KOPT-K1 (cell line): Measurements from ENCODE around the gene EEFSEC.

ENCODE experiments used
- H3K27ac ChIP-seq: fragments of 200-600 bp; sonication (generic); 2 replicates; pipeline ENCODE4 v1.5.1; 2016; ENCODE audit warnings: antibody characterized with exemption, mild to moderate bottlenecking, low read depth, low read length; ENCODE audit not compliant: poor library complexity, severe bottlenecking
- H3K36me3 ChIP-seq: fragments of 200-600 bp; sonication (generic); 2 replicates; pipeline ENCODE4 v1.5.1; 2017; ENCODE audit warnings: antibody characterized with exemption, mild to moderate bottlenecking, low read length, moderate library complexity; ENCODE audit not compliant: insufficient read depth
- H3K9me3 ChIP-seq: fragments of 200-600 bp; sonication (generic); 2 replicates; pipeline ENCODE4 v1.5.1; 2017; ENCODE audit warnings: antibody characterized with exemption, low read length, mild to moderate bottlenecking; ENCODE audit not compliant: insufficient read depth, poor library complexity, severe bottlenecking

Gene EEFSEC

DNA sequence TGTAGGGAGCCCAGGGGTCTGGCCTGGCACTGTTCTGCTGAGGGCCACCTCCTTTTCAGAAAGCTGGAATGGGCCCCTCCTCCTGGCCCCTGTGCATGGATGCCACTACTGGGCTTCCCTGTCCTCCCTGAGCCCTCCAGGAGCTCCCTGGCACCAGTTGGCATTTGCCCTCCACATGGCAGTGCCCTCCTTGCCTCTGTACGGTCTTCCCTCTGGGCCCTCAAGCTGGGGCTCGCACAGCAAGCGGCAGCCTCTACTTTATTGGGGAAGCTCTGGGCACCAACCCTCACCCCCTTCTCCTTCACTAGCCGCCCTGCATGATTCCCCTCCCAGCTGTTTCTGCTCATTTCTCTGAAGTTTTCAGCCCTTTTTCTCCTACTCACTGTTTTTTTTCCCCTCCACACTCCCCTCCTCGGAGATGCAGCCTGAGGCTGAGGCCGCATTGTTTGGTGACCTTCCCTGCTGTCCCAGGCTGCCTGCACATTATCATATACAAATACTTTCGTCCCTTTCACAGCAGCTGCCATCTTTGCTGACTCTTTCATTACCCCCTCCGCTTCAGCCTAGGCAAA lies 127.3 kb downstream of the EEFSEC start:
- H3K9me3 ChIP-seq, result no peaks in the 10 kb centered on the region
- H3K36me3 ChIP-seq, result peaks cover 26% of the 10 kb centered on the region; the same call in 1 of the 2 replicates
- H3K27ac ChIP-seq, result no peak overlapping the region

GRCh38 chr3:128281056-128281455 lies 127.8 kb downstream of the EEFSEC start:
- Histone ChIP-seq H3K36me3 (peaks cover 27% of the 10 kb centered on the region; the same call in 1 of the 2 replicates), H3K9me3 (no peaks in the 10 kb centered on the region), H3K27ac (no peak overlapping the region)

DNA sequence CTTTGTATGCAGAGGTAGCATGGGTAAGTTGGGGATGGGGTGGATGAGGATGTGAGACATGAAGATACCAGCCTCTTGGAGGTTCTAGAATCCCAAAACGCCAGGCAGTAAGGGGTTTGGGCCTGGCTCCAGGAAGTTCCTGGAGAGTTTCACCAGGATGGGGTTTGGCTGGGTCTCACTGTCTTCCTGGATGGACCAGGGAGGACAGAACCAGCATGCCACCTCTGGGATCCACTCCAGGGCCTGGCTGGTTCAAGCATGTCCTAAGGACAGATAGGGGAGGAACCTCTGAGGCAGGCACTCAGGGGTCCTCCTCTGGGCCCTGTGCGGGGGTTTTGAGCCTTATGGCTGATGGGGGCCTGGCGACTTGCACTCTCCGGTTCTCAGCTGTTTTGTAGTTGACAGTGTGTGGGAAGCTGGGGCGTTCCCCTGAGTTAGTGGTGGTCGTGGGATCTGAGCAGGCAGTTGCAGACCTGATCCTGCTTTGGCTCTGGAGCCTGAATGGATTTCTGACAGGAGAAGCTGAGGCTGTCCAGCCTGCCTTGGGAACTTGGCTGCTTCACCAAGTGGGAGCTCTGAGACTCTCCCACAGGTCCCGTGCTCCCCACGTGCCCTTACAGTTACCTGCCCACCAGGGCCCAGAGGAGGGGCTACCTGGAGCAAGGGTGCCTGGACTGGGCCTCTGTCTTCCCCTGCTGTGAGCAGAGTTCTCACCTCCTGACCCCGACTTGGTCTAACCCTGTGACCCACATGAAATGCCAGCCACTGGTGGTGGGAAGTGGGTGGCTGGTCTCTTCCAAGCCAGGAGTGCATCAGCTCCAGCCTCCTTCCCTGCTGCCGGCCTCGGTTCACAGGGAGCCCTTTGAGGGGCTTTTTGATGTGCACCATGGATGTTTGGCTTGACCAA lies 128.4 kb downstream of the EEFSEC start:
- Histone ChIP-seq H3K9me3 (no peaks in the 10 kb centered on the region), H3K27ac (no peak overlapping the region), H3K36me3 (peaks cover 29% of the 10 kb centered on the region; the same call in 1 of the 2 replicates)

- H3K36me3 ChIP-seq, result peaks cover 29% of the 10 kb centered on the region; the same call in 1 of the 2 replicates
- no peaks in the 10 kb centered on the region for H3K9me3 ChIP-seq
- no peak overlapping the region for H3K27ac ChIP-seq
Observed at GRCh38 chr3:128282380-128283196, 129.3 kb downstream of the EEFSEC start.

DNA sequence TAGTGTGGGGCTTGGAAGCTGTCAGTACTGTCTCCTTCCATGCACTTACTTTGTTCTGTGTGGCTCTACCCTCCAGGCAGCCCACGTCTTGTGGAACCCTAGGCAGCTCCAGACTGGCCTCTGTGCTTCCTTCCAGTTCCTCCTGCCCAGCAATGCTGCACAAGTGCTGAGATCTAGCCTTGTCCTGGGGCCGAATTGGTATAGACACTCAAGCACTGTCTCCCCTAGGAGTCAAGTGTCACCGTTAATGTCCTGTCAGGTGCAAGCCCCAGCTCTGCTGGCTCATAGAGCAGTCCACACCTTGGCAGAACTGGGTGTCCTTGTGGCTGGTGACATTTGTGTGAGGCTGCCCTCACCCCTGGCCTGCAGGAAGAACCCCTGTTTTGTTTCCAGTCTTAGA lies 130.1 kb downstream of the EEFSEC start:
- peaks cover 34% of the 10 kb centered on the region; the same call in 1 of the 2 replicates for H3K36me3 ChIP-seq
- no peak overlapping the region for H3K27ac ChIP-seq
- H3K9me3 ChIP-seq, result no peaks in the 10 kb centered on the region

DNA sequence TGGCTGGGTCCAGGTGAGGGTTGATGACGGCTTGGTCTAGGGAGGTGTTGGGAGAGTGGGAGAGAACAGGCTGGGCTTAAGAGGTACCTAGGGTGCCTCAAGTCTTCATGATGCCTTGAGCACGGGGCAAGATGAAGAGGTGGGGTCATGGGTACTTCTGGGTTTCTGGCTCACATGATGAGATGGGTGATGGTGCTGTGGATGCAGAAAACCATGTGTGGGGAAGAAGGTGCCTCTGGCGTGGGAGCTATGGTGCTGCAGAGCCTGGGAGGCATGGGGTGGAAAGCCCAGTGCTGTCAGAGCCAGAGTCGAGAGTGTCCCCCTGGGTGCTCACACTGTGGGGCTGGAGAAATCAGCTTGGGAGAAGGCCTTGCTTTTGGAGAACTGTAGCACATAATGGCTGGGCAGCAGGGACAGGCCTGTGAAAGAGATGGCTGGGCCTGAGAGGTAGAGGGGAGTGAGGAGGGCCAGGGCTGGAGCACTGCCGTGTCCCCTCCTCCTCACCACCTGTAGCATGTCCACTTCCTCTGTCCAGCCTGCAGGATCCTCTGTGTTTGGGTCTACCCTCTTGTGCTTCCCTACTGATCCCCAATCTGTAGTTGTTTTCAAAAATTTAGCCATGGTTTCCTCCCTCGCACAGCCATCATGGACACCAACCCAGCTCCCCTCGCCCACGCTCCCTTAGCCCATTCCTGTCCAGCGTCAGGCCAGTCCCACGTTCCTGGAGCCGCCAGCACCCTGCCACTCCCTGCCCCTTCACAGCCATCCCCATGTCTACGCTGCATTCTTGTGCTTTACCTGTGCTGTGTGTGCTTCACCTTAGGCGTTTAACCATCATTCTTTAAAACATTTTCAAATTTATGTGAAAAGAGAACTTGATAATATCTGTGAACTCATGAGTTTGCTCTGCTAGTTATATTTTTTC lies 132.0 kb downstream of the EEFSEC start:
- Histone ChIP-seq H3K9me3 (peaks cover under 1% of the 10 kb centered on the region), H3K36me3 (peaks cover 46% of the 10 kb centered on the region; the same call in 1 of the 2 replicates), H3K27ac (no peak overlapping the region)

GRCh38 chr3:128285967-128286321 lies 132.7 kb downstream of the EEFSEC start:
- Histone ChIP-seq H3K9me3 (peaks cover 4% of the 10 kb centered on the region), H3K27ac (no peak overlapping the region), H3K36me3 (peaks cover 43% of the 10 kb centered on the region; the same call in 1 of the 2 replicates)

DNA sequence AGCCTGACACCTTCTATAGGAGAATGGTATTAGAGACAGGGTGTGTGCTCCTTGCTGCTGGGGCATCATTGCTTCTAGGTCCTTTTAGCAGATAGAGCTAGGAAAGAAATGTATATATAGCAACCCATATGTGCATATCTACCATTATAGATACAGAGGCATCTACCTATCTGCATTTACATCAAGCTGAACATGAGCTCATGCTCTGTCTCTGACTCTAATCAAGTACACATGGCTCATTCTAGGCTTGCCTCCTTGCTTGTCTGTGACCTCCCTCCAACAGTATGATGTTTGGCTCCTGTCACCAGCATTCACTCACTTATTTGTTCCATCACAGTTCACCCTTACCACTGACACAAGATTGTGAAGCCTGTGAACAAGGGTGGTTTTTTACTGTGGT lies 133.4 kb downstream of the EEFSEC start:
- H3K9me3 ChIP-seq, result peaks cover 4% of the 10 kb centered on the region
- H3K36me3 ChIP-seq, result peaks cover 36% of the 10 kb centered on the region; the same call in 1 of the 2 replicates
- no peak overlapping the region for H3K27ac ChIP-seq

DNA sequence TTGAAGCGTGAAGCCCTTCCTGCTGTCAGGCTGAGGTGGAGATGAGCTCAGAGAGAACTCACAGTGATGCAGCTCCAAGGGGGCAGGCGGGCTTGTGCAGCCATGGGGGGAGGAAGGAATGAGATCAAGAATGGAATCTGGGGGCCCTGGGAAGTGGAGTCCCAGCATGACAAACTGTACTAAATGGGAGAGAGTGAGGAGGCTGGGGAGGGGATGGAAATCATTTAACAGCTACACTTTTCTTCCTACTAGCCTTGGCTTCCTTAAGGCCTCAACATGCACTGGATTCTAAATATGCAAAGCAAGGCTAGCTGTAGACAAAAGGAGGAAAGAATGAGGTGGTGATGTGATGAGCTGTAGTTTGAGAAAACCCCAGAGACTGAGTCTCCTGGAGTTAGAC lies 133.9 kb downstream of the EEFSEC start:
- peaks cover 4% of the 10 kb centered on the region for H3K9me3 ChIP-seq
- H3K36me3 ChIP-seq, result peaks cover 36% of the 10 kb centered on the region; the same call in 1 of the 2 replicates
- no peak overlapping the region for H3K27ac ChIP-seq

- Histone ChIP-seq H3K36me3 (peaks cover 19% of the 10 kb centered on the region; the same call in 1 of the 2 replicates), H3K9me3 (peaks cover 4% of the 10 kb centered on the region), H3K27ac (no peak overlapping the region)
Observed at GRCh38 chr3:128289534-128289933, 136.3 kb downstream of the EEFSEC start.

GRCh38 chr3:128290484-128290883 lies 137.2 kb downstream of the EEFSEC start:
- Histone ChIP-seq H3K9me3 (peaks cover 4% of the 10 kb centered on the region), H3K27ac (no peak overlapping the region), H3K36me3 (peaks cover 19% of the 10 kb centered on the region; the same call in 1 of the 2 replicates)

DNA sequence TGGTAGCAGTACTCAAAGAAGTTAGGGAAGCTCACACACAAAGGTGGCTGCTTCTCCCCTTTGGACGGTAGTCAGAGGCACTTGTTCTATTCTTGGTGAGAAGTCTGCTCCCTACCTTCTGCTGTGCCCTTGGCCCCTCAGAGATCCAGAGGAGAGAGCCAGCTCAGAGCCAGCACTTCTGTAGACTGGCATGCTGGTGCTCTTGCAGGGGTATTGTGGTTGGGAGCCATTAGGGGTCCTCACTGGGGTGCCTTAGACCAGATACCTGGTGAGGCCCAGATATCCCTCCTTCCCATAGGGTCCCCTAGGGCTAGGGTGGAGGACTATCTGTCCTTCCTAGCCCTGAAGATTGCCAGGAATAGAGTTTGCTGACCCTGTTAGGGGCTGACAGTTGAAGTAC lies 140.6 kb downstream of the EEFSEC start:
- peaks cover 4% of the 10 kb centered on the region for H3K9me3 ChIP-seq
- H3K36me3 ChIP-seq, result 0 out of 2 replicates have a peak, but pooled peaks cover 7% of the 10 kb centered on the region
- H3K27ac ChIP-seq, result no peak overlapping the region

DNA sequence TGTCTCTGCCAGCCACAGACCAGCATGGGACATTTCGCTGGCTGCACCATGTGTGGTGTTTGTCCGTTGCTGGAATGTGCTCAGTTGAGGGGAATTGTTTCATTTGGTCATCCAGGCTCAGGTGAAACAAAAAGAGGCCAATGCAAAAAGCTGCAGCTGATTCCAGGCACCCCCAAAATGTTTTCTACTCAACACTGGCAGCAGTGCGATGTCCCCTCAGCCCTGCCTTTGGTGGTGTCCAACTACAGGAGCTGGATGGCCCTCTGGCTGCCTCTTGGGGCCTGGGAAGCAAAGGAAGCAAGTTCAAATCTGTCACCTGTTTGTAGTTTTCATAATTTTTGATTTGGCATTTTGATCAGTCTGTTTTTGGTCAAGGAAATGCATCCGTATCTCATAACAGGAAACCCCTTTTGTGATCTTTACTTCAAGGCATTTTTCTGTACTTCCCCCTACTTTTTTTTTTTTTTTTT lies 141.8 kb downstream of the EEFSEC start:
- Histone ChIP-seq H3K36me3 (no peaks in the 10 kb centered on the region), H3K9me3 (peaks cover 4% of the 10 kb centered on the region), H3K27ac (no peak overlapping the region)
